ENCODE measurements around the gene PTBP1. TPM values are rescaled to one million over a fixed set of nuclear protein-coding genes. Genes with fewer than 3 reads are reported as not detected.

Gene PTBP1
- polyA plus RNA-seq, 3 donors: 62.4 to 117 (median 81.6) TPM

DNA sequence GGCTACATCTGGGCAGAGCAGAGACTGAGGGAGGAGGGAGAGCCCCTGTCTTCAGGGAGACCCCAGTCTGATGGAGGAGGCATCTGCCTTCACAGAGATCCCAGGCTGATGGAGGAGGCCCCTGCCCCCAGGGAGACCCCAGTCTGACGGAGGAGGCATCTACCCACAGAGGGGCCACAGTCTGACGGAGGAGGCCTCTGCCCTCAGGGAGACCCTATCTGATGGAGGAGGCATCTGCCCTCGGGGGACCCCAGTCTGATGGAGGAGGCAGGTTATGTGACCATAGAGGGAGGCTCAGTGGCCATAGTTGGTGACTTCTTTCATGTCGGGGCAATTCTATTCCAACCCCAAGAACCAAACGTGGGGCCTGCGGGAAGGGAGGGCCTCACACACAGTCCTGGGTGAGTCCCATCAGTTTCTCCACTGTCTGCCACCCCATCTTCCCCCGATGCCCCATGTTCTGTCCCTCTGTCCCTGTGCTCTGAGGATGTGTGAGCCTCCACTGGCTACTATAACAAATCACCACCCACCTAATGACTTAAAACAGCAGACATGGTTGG is 32.0 kb upstream of the PTBP1 start:
- H3K36me3 ChIP-seq (replicated peaks in 1 of 2; ENCODE audit: control insufficient read depth in 1 of 2, insufficient read depth in 2 of 2, low read length in 2 of 2): no peaks in the 10 kb centered on the region
- intact Hi-C loops (cut with micrococcal nuclease): no loop called here
- Mint-ChIP-seq H3K4me3 (no peak overlapping the region), H3K36me3 (no peaks in the 10 kb centered on the region), H3K4me1 (peaks cover under 1% of the 10 kb centered on the region), H3K27ac (no peak overlapping the region), H3K27me3 (ENCODE audit: low read depth in 3 of 3) (peaks cover 6 to 15% (median 9%) of the 10 kb centered on the region in 3 donors), H3K9me3 (peaks cover 0 to 12% (median 8%) of the 10 kb centered on the region in 7 donors)
- H3K79me2 ChIP-seq (ENCODE audit: insufficient read depth, low read length): no peaks in the 10 kb centered on the region
- H3K4me3 ChIP-seq (replicated peaks in 1 of 3; ENCODE audit: low read depth in 2 of 3, low read length in 3 of 3): no peak overlapping the region
- WGBS (ENCODE audit: insufficient coverage): 97% methylated on average over 5 of the region's 7 CpGs
- no peak overlapping the region for H3K27ac ChIP-seq (ENCODE audit: low read depth in 1 of 2, low read length in 2 of 2)
- no peak for DNase-seq
- H3K9ac ChIP-seq (ENCODE audit: insufficient read depth, low read length, poor library complexity, severe bottlenecking): no peak overlapping the region
- no peaks in the 10 kb centered on the region for H4K20me1 ChIP-seq (ENCODE audit: insufficient read depth, low read length)
- no peak overlapping the region for H2AFZ ChIP-seq (ENCODE audit: insufficient read depth, low read depth, low read length, poor library complexity, severe bottlenecking)
- H3K4me1 ChIP-seq (ENCODE audit: control insufficient read depth in 1 of 2, insufficient read depth in 2 of 2, low read length in 2 of 2): no peaks in the 10 kb centered on the region
- H3K9me3 ChIP-seq (replicated peaks in 1 of 2; ENCODE audit: control insufficient read depth in 1 of 2, insufficient read depth in 1 of 2, low read length in 2 of 2): peaks cover 0 to 5% of the 10 kb centered on the region in 2 donors
- no peak for TF ChIP-seq CTCF (IDR thresholded peaks at IDR 0.05)
- H3K27me3 ChIP-seq (ENCODE audit: control insufficient read depth in 2 of 2, insufficient read depth in 2 of 2, low read length in 2 of 2): no peaks in the 10 kb centered on the region
- no peak overlapping the region for H3K4me2 ChIP-seq (replicated peaks; ENCODE audit: extremely low read depth, low read length, poor library complexity, severe bottlenecking)

DNA sequence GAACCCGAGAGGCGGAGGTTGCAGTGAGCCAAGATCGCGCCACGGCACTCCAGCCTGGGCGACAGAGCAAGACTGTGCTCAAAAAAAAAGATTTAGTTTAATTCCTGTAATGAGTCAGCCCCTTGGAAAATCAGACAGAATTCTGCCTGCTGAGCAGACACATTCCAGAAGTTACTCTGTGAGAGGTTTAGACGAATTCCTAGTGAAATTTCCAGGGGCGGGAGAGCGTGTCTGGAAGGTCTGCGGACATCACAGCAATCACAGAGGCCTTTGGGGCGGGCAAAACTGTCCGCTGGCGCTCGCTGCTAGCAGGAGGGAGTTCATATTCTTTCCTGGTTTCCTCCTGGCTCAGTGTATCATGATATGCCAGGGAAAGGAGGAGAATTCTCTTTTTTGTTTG is 28.8 kb upstream of the PTBP1 start:
- no peaks in the 10 kb centered on the region for H3K27me3 ChIP-seq (ENCODE audit: control insufficient read depth in 2 of 2, insufficient read depth in 2 of 2, low read length in 2 of 2)
- Mint-ChIP-seq H3K27me3 (ENCODE audit: low read depth in 3 of 3) (peaks cover 4 to 13% (median 10%) of the 10 kb centered on the region in 3 donors), H3K4me1 (peaks cover 4% of the 10 kb centered on the region), H3K4me3 (no peak overlapping the region), H3K9me3 (peaks cover 0 to 3% (median 0%) of the 10 kb centered on the region in 7 donors), H3K36me3 (no peaks in the 10 kb centered on the region), H3K27ac (no peak overlapping the region)
- no peak overlapping the region for H3K27ac ChIP-seq (ENCODE audit: low read depth in 1 of 2, low read length in 2 of 2)
- no peak overlapping the region for H3K4me2 ChIP-seq (replicated peaks; ENCODE audit: extremely low read depth, low read length, poor library complexity, severe bottlenecking)
- H3K9ac ChIP-seq (ENCODE audit: insufficient read depth, low read length, poor library complexity, severe bottlenecking): no peak overlapping the region
- H2AFZ ChIP-seq (ENCODE audit: insufficient read depth, low read depth, low read length, poor library complexity, severe bottlenecking): no peak overlapping the region
- H3K4me3 ChIP-seq (replicated peaks in 1 of 3; ENCODE audit: low read depth in 2 of 3, low read length in 3 of 3): no peak overlapping the region
- no peaks in the 10 kb centered on the region for H4K20me1 ChIP-seq (ENCODE audit: insufficient read depth, low read length)
- H3K9me3 ChIP-seq (replicated peaks in 1 of 2; ENCODE audit: control insufficient read depth in 1 of 2, insufficient read depth in 1 of 2, low read length in 2 of 2): no peaks in the 10 kb centered on the region
- no peaks in the 10 kb centered on the region for H3K36me3 ChIP-seq (replicated peaks in 1 of 2; ENCODE audit: control insufficient read depth in 1 of 2, insufficient read depth in 2 of 2, low read length in 2 of 2)
- intact Hi-C loops (cut with micrococcal nuclease): no loop called here
- peaks cover 0 to 3% of the 10 kb centered on the region in 2 donors for H3K4me1 ChIP-seq (ENCODE audit: control insufficient read depth in 1 of 2, insufficient read depth in 2 of 2, low read length in 2 of 2)
- DNase-seq: no peak
- TF ChIP-seq CTCF (IDR thresholded peaks at IDR 0.05): no peak
- no peaks in the 10 kb centered on the region for H3K79me2 ChIP-seq (ENCODE audit: insufficient read depth, low read length)
- 92% methylated on average over 10 of the region's 14 CpGs for WGBS (ENCODE audit: insufficient coverage)
